Upper lobe of right lung (tissue), 1 donor: ENCODE data around the gene POU2F1. TPM values are rescaled to one million over a fixed set of nuclear protein-coding genes. Genes with fewer than 3 reads are reported as not detected.

Source experiments
- ATAC-seq: fragments of 200-7000 bp; cut with Tn5 transposase; one replicate; pipeline ENCODE4 v1.9.1; 2020; ENCODE audit warnings: mild to moderate bottlenecking, moderate library complexity
- DNase-seq: peaks from one replicate; pipeline ENCODE4 v3.0.0-alpha.2; 2020
- H3K27ac ChIP-seq: fragments of 200-600 bp; one replicate; pipeline ENCODE4 v1.8.0; 2022
- H3K27me3 ChIP-seq: fragments of 200-600 bp; one replicate; pipeline ENCODE4 v1.8.0; 2022; ENCODE audit warnings: mild to moderate bottlenecking
- H3K36me3 ChIP-seq: fragments of 200-600 bp; one replicate; pipeline ENCODE4 v1.8.0; 2022
- H3K4me1 ChIP-seq: fragments of 200-600 bp; one replicate; pipeline ENCODE4 v1.8.0; 2022
- H3K4me3 ChIP-seq: fragments of 200-600 bp; one replicate; pipeline ENCODE4 v1.8.0; 2022; ENCODE audit warnings: mild to moderate bottlenecking
- H3K9me3 ChIP-seq: fragments of 200-600 bp; one replicate; pipeline ENCODE4 v1.8.0; 2022
- CTCF ChIP-seq: fragments of 200-600 bp; IDR thresholded peaks from one replicate; pipeline ENCODE4 v1.8.0; 2022; ENCODE audit warnings: antibody characterized with exemption
- intact Hi-C: fragments of 100-400 bp; cut with DNase I; formaldehyde crosslinking; loops from one replicate; pipeline ENCODE4 v1.11.0; 2022
- total RNA-seq: library from RNA; stranded (reverse); fragmentation: NEBNext Ultra II Directional; extraction: Animal tissue kit (Norgen Biotek cat#: 25700); gene quantifications from one replicate; pipeline ENCODE4 v1.2.1, GENCODE V29; 2021
- donor health status: DM: no; HTN: yes; CAD: no; lungs with severe emphysema.

The POU2F1 gene
- total RNA-seq, 1 donor from 2014 or later: 15.3 TPM

DNA sequence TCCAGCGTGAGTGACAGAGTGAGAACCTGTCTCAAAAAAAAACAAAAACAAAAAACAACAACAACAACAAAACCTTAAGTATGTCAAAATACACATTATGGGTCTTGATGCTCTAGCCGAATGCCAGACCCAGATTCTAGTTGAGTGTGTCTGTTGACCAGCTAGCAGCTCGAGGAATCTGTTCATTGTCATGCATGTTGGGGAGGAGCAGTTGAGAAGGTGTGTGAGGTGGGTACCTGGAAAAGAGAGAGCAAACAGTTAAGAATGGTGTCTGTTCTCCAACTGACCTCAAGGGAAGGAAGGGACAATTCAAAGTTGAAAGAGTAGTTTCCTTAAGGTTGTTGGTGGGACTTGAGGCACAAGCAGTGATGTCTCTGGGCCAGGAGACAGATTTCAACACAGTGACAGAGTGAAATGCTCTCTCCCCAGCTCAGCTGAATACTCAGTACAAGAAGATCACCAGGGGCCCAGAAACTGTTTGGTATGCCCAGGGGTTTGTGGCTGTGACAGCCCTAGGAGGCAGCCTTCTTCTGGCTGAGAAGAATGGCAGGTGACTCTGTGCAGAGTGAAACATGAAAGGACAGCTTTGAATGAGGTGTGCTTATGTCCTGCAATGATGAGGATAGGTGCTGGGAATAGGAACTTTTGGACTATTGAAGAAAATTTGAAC, 14.4 kb upstream of the POU2F1 start:
- no peak for ATAC-seq

DNA sequence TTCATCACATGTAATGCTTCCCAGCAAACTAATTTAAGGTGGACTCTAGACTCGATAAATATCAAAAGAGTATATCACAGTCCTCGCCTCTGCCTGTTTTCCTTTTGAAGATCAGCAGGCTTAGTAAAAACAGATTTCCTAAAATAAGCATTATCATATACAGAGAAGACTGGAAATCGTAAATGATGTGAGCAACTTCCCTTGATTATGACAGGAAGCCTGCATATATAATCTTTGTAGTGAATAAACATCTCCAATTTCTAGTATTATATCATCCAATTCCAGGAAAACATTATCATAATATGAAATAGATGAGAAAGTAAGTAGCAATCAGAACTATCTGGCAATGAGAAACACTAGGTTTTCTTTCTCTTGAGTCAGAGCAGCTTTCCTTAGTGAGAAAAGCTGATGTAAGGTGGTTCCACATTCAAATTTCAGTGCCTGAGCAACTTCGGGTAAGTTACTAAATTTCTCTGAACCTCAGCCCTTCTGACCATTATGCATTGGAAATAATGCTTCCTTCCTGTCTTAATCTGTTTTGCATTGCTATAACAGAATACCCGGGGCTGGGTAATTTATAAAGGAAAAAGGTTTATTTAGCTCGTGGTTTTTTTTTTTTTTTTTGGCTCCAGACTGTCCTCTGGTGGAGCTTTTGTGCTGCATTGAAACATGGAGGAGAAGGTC, 12.6 kb upstream of the POU2F1 start:
- intact Hi-C loops: no loop called here
- Histone ChIP-seq H3K4me3 (no peak overlapping the region), H3K27me3 (no peaks in the 10 kb centered on the region), H3K4me1 (no peaks in the 10 kb centered on the region), H3K9me3 (peaks cover 3% of the 10 kb centered on the region), H3K36me3 (no peaks in the 10 kb centered on the region), H3K27ac (no peak overlapping the region)
- DNase-seq: no peak
- ATAC-seq: no peak
- peak; percentile 16 for TF ChIP-seq CTCF

More for the DNA sequence above, 14.4 kb upstream of the POU2F1 start:
- TF ChIP-seq CTCF: no peak
- H3K4me3 ChIP-seq: no peak overlapping the region
- DNase-seq: no peak
- H3K27ac ChIP-seq: no peak overlapping the region
- H3K36me3 ChIP-seq: no peaks in the 10 kb centered on the region
- H3K4me1 ChIP-seq: no peaks in the 10 kb centered on the region
- intact Hi-C loops: no loop called here
- H3K27me3 ChIP-seq: no peaks in the 10 kb centered on the region
- H3K9me3 ChIP-seq: peaks cover 3% of the 10 kb centered on the region

GRCh38 chr1:167208624-167208976, 12.1 kb upstream of the POU2F1 start:
- no peak for TF ChIP-seq CTCF
- H3K27me3 ChIP-seq: no peaks in the 10 kb centered on the region
- no peak for ATAC-seq

DNA sequence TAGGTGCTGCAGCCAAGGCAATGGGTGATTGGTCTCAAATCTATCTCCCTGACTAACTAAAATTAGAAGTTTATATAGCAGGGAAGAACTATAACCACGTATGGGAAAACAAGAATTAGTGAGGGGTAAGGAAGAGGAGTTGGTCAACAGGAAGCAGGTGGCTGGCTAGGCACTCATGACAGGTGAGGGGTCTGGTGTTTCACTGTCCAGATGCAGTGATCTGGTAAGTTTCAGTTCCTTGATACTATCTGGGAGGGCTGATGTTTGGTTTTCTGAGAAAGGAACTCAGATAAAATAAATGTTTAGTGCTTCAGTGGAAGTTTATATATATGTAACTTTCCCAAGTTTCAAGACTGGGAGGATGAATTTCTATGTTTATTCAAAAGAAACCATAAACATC, 11.6 kb upstream of the POU2F1 start:
- H3K27me3 ChIP-seq: no peaks in the 10 kb centered on the region
- intact Hi-C loops: no loop called here
- no peak overlapping the region for H3K4me3 ChIP-seq
- H3K27ac ChIP-seq: no peak overlapping the region
- H3K4me1 ChIP-seq: no peaks in the 10 kb centered on the region
- no peak for TF ChIP-seq CTCF
- peaks cover 3% of the 10 kb centered on the region for H3K9me3 ChIP-seq
- no peaks in the 10 kb centered on the region for H3K36me3 ChIP-seq
- DNase-seq: no peak
- ATAC-seq: no peak

More at GRCh38 chr1:167208624-167208976, 12.1 kb upstream of the POU2F1 start:
- no peaks in the 10 kb centered on the region for H3K4me1 ChIP-seq
- no peak overlapping the region for H3K27ac ChIP-seq
- DNase-seq: no peak
- intact Hi-C loops: no loop called here
- peaks cover 3% of the 10 kb centered on the region for H3K9me3 ChIP-seq
- H3K4me3 ChIP-seq: no peak overlapping the region
- H3K36me3 ChIP-seq: no peaks in the 10 kb centered on the region

GRCh38 chr1:167210966-167211674, 9.6 kb upstream of the POU2F1 start:
- no peak overlapping the region for H3K27ac ChIP-seq
- intact Hi-C loops: no loop called here

More at GRCh38 chr1:167210966-167211674, 9.6 kb upstream of the POU2F1 start:
- DNase-seq (no peak), ATAC-seq (no peak)
- no peak overlapping the region for H3K4me3 ChIP-seq
- no peaks in the 10 kb centered on the region for H3K9me3 ChIP-seq
- no peaks in the 10 kb centered on the region for H3K27me3 ChIP-seq
- no peaks in the 10 kb centered on the region for H3K4me1 ChIP-seq
- TF ChIP-seq CTCF: no peak
- no peaks in the 10 kb centered on the region for H3K36me3 ChIP-seq
